ENCODE data around the gene ZNF837. TPM values are rescaled to one million over a fixed set of nuclear protein-coding genes. Genes with fewer than 3 reads are reported as not detected.

Gene ZNF837
- total and polyA plus RNA-seq, 8 donors = 1.1 to 3.8 (median 1.8) TPM

DNA sequence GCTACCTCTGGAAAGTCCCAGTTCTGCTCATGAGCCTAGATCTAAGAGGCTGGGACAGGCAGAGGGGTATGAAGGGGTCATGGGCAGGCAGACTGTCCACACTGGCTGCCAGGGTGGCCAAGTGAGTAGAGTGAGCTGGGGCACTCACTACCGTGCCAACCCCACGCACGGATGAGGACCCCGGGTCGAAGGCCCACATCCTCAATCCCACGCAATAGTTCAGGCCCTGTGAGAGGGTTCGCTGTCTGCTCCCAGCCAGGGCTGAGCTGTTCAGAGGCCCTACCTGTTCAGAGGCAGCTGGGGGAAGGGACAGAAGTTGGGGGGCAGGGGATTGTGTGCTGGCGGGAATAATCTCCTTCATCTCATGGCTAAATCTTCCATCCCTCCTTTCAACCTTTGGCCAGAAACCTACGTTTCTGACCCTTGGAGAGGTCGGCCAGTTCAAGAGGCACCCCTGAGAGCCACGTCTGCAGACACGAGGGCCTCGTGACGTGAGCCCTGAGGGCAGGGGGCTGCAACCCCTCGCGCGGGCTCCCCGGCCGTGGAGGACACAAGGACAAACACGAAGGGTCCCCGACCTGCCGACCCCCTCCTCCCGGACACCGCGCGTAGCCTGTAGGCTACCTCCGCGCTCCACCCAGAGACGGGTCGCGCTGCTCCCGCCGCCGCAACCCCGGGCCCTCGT lies 5.2 kb upstream of the ZNF837 start:
- Histone ChIP-seq H3K27me3 (no peaks in the 10 kb centered on the region), H3K36me3 (peaks cover 0 to 2% (median 0%) of the 10 kb centered on the region in 3 donors), H3K4me1 (peaks cover 12 to 36% (median 19%) of the 10 kb centered on the region in 3 donors), H3K27ac (peak overlapping the region; percentile 91 to 98 (median 97)), H3K9me3 (no peaks in the 10 kb centered on the region), H3K4me3 (peak overlapping the region; percentile 62 to 77 (median 68))
- peak in 3 of 6 donors; percentile 54 to 75 (median 61) for DNase-seq
- no peak for TF ChIP-seq CTCF (IDR thresholded peaks at IDR 0.05)
- no peak for FAIRE-seq
- ATAC-seq = peak; percentile 8 to 24 (median 17)
- intact Hi-C loops (cut with DNase I) = no loop called here
- 5 to 7% methylated on average over 36 of the region's 36 CpGs for WGBS, 2 donors

GRCh38 chr19:58385313-58385890 lies 4.6 kb upstream of the ZNF837 start:
- H3K27me3 ChIP-seq = no peaks in the 10 kb centered on the region
- no peaks in the 10 kb centered on the region for H3K36me3 ChIP-seq
- peak overlapping the region in 1 of 4 donors; percentile 77 for H3K4me3 ChIP-seq
- FAIRE-seq = no peak
- H3K9me3 ChIP-seq = no peaks in the 10 kb centered on the region
- WGBS, 2 donors = 61 to 68% methylated on average over 9 of the region's 9 CpGs
- TF ChIP-seq CTCF (IDR thresholded peaks at IDR 0.05) = no peak
- H3K4me1 ChIP-seq = peaks cover 6 to 36% (median 13%) of the 10 kb centered on the region in 3 donors
- intact Hi-C loops (cut with DNase I) = no loop called here
- peak in 3 of 6 donors; percentile 38 to 61 (median 54) for DNase-seq
- no peak for ATAC-seq
- peak overlapping the region; percentile 91 to 98 (median 97) for H3K27ac ChIP-seq

DNA sequence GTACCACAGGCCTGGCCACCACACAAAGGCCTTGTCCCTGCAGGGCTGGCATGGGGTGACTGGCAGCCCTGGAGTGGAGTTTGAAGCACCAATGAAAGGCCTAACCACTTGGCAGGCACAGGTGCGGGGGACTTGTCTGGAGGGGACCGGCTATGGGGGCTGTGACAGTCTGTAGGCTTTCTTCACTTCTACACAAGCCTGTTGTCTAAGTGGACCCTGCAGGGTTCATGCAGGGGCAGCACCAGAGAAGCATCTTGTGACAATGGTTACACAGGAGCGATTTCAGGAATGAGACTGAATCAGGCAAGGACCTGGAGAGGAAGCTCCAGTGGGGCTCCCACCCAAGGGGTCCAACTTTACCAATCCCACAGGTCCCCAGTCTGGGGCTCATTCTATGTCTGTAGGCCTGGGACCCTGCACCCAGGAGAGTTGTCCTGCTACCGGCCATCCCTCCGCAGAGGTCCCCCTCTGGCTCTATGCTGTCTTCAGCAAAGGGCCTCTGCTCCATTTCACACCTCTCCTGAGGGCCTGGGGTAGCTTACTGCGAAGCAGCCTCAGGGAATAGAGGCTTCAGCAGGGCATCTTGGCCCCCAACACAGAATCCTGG lies 2.3 kb upstream of the ZNF837 start:
- DNase-seq (peak in 3 of 6 donors; percentile 35 to 53 (median 46)), FAIRE-seq (no peak), ATAC-seq (no peak)
- Histone ChIP-seq H3K9me3 (no peaks in the 10 kb centered on the region), H3K4me1 (peaks cover 0 to 31% (median 11%) of the 10 kb centered on the region in 3 donors), H3K36me3 (no peaks in the 10 kb centered on the region), H3K27ac (no peak overlapping the region), H3K4me3 (no peak overlapping the region), H3K27me3 (no peaks in the 10 kb centered on the region)
- intact Hi-C loops (cut with DNase I) = no loop called here
- 90 to 96% methylated on average over 6 of the region's 6 CpGs for WGBS, 2 donors
- no peak for TF ChIP-seq CTCF (IDR thresholded peaks at IDR 0.05)

GRCh38 chr19:58381460-58382212 lies 806 bp upstream of the ZNF837 start:
- Histone ChIP-seq H3K4me3 (peak overlapping the region; percentile 41 to 85 (median 63)), H3K4me1 (peaks cover 0 to 27% (median 11%) of the 10 kb centered on the region in 3 donors), H3K36me3 (no peaks in the 10 kb centered on the region), H3K27ac (peak overlapping the region; percentile 59 to 95 (median 78)), H3K27me3 (no peaks in the 10 kb centered on the region), H3K9me3 (no peaks in the 10 kb centered on the region)
- no peak for TF ChIP-seq CTCF (IDR thresholded peaks at IDR 0.05)
- FAIRE-seq = no peak
- intact Hi-C loops (cut with DNase I) = no loop called here
- no peak for ATAC-seq
- DNase-seq = peak in 4 of 6 donors; percentile 48 to 74 (median 52)
- 22 to 24% methylated on average over 26 of the region's 26 CpGs for WGBS, 2 donors

Measured in pancreas (tissue), 10 donors.